ENCODE results near the gene SLC40A1.

Gene SLC40A1

DNA sequence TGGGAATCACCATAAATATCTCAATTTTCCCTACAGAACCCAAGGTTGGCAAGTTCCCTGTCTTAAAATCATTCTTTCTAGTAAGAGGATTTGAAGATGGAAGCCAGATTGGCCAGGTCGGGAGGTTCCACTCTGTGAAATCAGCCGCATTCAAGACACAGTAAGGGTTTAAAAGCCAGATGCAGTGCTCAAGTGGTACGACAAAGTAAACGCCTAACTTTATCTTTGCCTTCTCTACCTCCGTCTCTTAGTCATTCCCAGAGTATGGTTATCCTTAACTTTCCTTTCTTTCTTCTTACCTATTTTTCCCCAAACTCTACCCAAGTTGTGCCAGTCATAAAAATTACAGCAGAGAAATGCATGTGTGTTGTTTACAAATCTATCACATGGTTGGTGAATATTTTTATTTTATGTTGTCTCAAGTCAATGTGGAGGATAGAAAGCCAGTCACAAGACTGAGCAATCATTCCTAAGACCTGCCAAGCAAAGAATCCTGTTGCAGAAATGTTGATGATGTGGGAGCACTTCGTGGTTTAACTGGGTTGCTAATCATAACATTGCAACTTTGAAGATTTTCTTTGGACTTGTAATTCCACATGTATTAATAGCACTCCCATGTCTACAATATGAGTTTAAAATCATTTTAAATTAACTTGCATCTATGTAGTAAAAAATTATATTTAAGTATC lies 62.6 kb downstream of the SLC40A1 start:
- in situ Hi-C loops (cut with MboI; ENCODE audit: low sequenced_read_pairs), result no loop called here

GRCh38 chr2:189516546-189516945 lies 64.0 kb downstream of the SLC40A1 start:
- in situ Hi-C loops (cut with MboI; ENCODE audit: low sequenced_read_pairs), result no loop called here

DNA sequence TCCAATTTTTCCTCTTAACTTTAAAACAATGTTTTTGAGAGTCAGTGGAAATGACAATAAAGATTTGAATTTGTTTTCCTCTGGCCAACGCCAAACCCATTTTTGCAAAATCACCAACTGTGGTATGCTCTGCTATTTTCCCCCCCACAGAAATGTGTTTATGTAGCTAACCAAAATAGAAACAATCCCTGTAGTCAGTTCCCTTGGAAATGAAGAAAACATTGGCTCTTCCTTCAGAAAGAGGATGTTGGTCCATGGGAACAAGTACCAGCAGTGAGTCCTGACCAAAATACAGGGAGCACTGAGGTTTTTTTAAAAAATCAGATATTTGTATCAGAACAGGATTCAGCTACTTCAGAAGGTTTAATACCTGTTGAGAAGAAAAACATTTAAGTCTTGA lies 65.3 kb downstream of the SLC40A1 start:
- in situ Hi-C loops (cut with MboI; ENCODE audit: low sequenced_read_pairs), result no loop called here

GRCh38 chr2:189514104-189514503 lies 66.5 kb downstream of the SLC40A1 start:
- in situ Hi-C loops (cut with MboI; ENCODE audit: low sequenced_read_pairs), result no loop called here

- in situ Hi-C loops (cut with MboI; ENCODE audit: low sequenced_read_pairs), result no loop called here
Observed at GRCh38 chr2:189512879-189513278, 67.7 kb downstream of the SLC40A1 start.

- in situ Hi-C loops (cut with MboI; ENCODE audit: low sequenced_read_pairs), result no loop called here
Observed at GRCh38 chr2:189511960-189512319, 68.6 kb downstream of the SLC40A1 start.

DNA sequence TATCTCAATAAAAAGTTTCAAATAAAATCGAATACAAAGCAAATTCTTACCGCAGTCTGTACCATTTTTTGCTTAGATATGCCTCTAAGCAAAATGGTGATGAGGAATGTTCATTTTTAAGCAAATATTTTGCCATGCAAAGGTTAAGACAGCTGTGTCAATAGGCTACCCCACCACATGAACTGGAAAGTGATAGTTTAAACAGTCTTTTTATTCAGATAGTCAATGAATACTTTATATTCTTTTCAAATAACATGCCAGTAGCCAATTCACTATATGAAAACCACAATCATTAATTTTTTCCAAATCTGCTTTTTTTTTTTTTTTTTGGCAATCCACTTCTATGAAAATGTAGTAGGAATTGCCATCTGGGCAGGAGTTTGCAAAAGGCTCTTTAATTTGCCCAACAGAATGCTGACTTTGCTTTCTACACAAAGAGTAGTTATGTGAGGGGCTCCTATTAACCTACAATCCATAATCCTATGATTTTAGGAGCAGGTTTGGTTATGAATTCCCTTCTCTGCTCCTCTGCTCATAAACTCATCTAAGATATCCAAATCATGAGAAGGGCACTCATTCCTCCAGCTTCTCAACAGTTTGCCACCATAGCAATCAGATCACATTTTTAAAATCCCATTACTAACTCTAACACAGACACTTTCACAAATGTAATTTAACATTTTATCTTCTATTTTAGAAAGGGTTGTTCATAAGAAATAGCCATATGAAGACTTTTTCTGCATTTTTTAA lies 69.2 kb downstream of the SLC40A1 start:
- in situ Hi-C loops (cut with MboI; ENCODE audit: low sequenced_read_pairs), result no loop called here

Data from HL-60/S4 (cell line).